Aorta (tissue), 5 donors: ENCODE measurements around the gene MPP4. TPM values are rescaled to one million over a fixed set of nuclear protein-coding genes. Genes with fewer than 3 reads are reported as not detected.

Source experiments
- ATAC-seq: fragments of 200-7000 bp; cut with Tn5 transposase; one replicate; pipeline ENCODE4 v1.9.1; 2022; ENCODE audit warnings: moderate library complexity; ENCODE audit not compliant: low FRiP score
- DNase-seq, 2 donors: peaks; one replicate each; pipeline ENCODE4 v3.0.0-alpha.2; 2020
- H3K27ac ChIP-seq, 2 donors: one replicate each; pipeline ENCODE4 v1.5.1; 2013; ENCODE audit warnings: low read length in 2 of 2, mild to moderate bottlenecking in 2 of 2, moderate library complexity in 2 of 2, control low read depth in 1 of 2, inconsistent platforms in 1 of 2, low read depth in 1 of 2
- H3K27me3 ChIP-seq, 2 donors: one replicate each; pipeline ENCODE4 v1.6.1; 2013; ENCODE audit warnings: control low read depth in 1 of 2, low read length in 1 of 2, mild to moderate bottlenecking in 1 of 2, moderate library complexity in 1 of 2; ENCODE audit not compliant: insufficient read depth in 2 of 2, control insufficient read depth in 1 of 2
- H3K36me3 ChIP-seq, 2 donors: one replicate each; pipeline ENCODE4 v1.6.1; 2013; ENCODE audit warnings: control low read depth in 1 of 2, low read length in 1 of 2, mild to moderate bottlenecking in 1 of 2; ENCODE audit not compliant: insufficient read depth in 2 of 2, control insufficient read depth in 1 of 2
- H3K4me1 ChIP-seq, 2 donors: one replicate each; pipeline ENCODE4 v1.6.1; 2013; ENCODE audit warnings: low read length in 2 of 2, control low read depth in 1 of 2, mild to moderate bottlenecking in 1 of 2, moderate library complexity in 1 of 2; ENCODE audit not compliant: insufficient read depth in 2 of 2, control insufficient read depth in 1 of 2
- H3K4me3 ChIP-seq, 2 donors: one replicate each; pipeline ENCODE4 v1.5.1; 2013; ENCODE audit warnings: low read length in 2 of 2, control low read depth in 1 of 2, mild to moderate bottlenecking in 1 of 2
- H3K9me3 ChIP-seq: one replicate; pipeline ENCODE4 v1.6.1; 2013; ENCODE audit warnings: mild to moderate bottlenecking, low read length; ENCODE audit not compliant: control insufficient read depth
- WGBS, 2 donors: extraction: QIAGEN DNeasy Blood & Tissue Kit; methylation state at CpG; one replicate each; pipeline ENCODE4 v1.1.7; 2013; 5-methylcytosine and 5-hydroxymethylcytosine counted together
- intact Hi-C, 2 donors: fragments of 100-400 bp; cut with DNase I; formaldehyde crosslinking; loops; one replicate each; pipeline versions ENCODE4 v1.14.2 to v1.15.0; 2022
- polyA plus RNA-seq, 2 donors: library from polyadenylated mRNA; stranded (reverse); fragments of 200-250 nt; gene quantifications; one replicate each; pipeline ENCODE4 v1.2.3, GENCODE V29; 2013
- total RNA-seq, 2 donors: library from RNA; stranded (reverse); fragmentation: NEBNext Ultra II Directional; extraction: Animal tissue kit (Norgen Biotek cat#: 25700); gene quantifications; one replicate each; pipeline ENCODE4 v1.2.1, GENCODE V29; 2021
- donor health status: healthy with polysubstance abuse.
- donor health status: Bipolar disorder and iron deficiency.
- donor health status: DM: no; HTN: no; CAD: no.
- donor health status: DM: no; HTN: no; CAD: no.
- donor health status: DM: yes; HTN: yes; CAD: no.

MPP4 gene
- total and polyA plus RNA-seq, 4 donors = 0.30 to 1.0 TPM; not detected in 2

DNA sequence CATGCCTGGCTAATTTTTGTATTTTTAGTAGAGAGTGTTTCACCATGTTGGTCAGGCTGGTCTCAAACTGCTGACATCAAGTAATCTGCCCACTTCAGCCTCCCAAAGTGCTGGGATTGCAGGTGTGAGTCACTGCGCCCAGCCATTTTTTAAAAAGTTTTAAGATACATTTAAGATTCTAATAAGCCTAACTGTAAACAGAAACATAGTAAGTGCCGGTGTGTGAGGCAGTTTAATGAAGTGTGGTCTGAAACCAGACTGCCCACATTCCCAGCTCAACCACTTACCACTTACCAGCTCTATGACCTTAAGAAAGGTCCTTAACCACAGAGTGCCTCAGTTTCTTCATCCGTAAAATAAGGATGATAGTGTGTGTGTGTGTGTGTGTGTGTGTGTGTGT is 97.5 kb downstream of the MPP4 start:
- Histone ChIP-seq H3K4me3 (no peak overlapping the region), H3K36me3 (no peaks in the 10 kb centered on the region), H3K4me1 (no peaks in the 10 kb centered on the region), H3K9me3 (peaks cover 2% of the 10 kb centered on the region), H3K27me3 (no peaks in the 10 kb centered on the region), H3K27ac (no peak overlapping the region)
- WGBS, 2 donors = 94 to 95% methylated on average over 3 of the region's 3 CpGs
- DNase-seq = no peak
- no peak for ATAC-seq
- intact Hi-C loops = no loop called here

DNA sequence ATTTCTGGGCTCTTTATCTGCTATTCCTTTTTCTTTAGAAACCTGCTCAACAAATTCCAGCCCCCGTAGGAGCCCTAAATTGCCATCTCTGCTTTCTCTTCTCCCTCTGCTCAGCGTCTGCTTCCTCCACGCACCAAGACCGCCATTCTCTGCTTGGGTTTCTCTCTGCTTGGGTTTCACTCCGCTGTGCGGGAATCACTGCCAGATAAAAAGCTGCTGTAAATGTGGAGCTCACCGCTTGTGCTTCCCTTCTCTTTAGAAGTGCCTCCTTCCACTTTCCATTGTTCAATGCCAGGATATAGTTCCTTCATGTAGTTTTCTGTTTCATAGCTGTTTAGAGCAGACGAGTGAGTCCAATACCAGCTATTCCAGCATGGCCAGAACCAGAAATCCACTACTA is 101.0 kb downstream of the MPP4 start:
- H3K4me1 ChIP-seq = no peaks in the 10 kb centered on the region
- H3K27ac ChIP-seq = no peak overlapping the region
- no peak overlapping the region for H3K4me3 ChIP-seq
- ATAC-seq (no peak), DNase-seq (no peak)
- H3K27me3 ChIP-seq = no peaks in the 10 kb centered on the region
- H3K9me3 ChIP-seq = peaks cover 2% of the 10 kb centered on the region
- intact Hi-C loops = no loop called here
- H3K36me3 ChIP-seq = no peaks in the 10 kb centered on the region
- 56 to 62% methylated on average over 8 of the region's 8 CpGs for WGBS, 2 donors

Other genes with a start within 250 kb of the MPP4 start
- 100 to 1,000 TPM in 1 of 2 donors, 10 to 100 TPM in 1; 84.7 to 119 TPM for gene TRAK2, start 247.2 kb downstream of the MPP4 start, total RNA-seq
- 100 to 1,000 TPM in 1 of 2 donors, 10 to 100 TPM in 1; 35.9 to 128 TPM for gene TRAK2, start 247.2 kb downstream of the MPP4 start, polyA plus RNA-seq
- gene STRADB, start 246.9 kb downstream of the MPP4 start, total RNA-seq = 10 to 100 TPM; 15.7 to 17.7 TPM
- gene STRADB, start 246.9 kb downstream of the MPP4 start, polyA plus RNA-seq = 10 to 100 TPM; 15.5 to 29.7 TPM
- 10 to 100 TPM; 33.3 to 35.9 TPM for gene TMEM237, start 55.1 kb downstream of the MPP4 start, total RNA-seq
- gene TMEM237, start 55.1 kb downstream of the MPP4 start, polyA plus RNA-seq = 10 to 100 TPM; 20.0 to 28.7 TPM
- 10 to 100 TPM; 24.3 to 26.4 TPM for gene ALS2, start 82.3 kb upstream of the MPP4 start, total RNA-seq
- 10 to 100 TPM in 1 of 2 donors, 1 to 10 TPM in 1; 9.2 to 10.1 TPM for gene ALS2, start 82.3 kb upstream of the MPP4 start, polyA plus RNA-seq
- 1 to 10 TPM; 3.9 to 7.7 TPM for gene CDK15, start 107.9 kb upstream of the MPP4 start, total RNA-seq
- gene CDK15, start 107.9 kb upstream of the MPP4 start, polyA plus RNA-seq = 1 to 10 TPM in 1 of 2 donors, under 1 TPM in 1; 0.56 to 3.0 TPM